ENCODE measurements around the gene CFAP410. TPM values are rescaled to one million over a fixed set of nuclear protein-coding genes. Genes with fewer than 3 reads are reported as not detected.
A peak's percentile ranks its signal among the peaks of the same experiment; 100 is the strongest.

The CFAP410 gene
- total and polyA plus RNA-seq, 11 donors = 10.4 to 31.6 (median 16.4) TPM

- DNase-seq = no peak
- peaks cover 0 to 45% (median 28%) of the 10 kb centered on the region in 12 donors for H3K4me1 ChIP-seq
- no peak for ATAC-seq
- no peak overlapping the region for H3K27ac ChIP-seq
- TF ChIP-seq, protein P1, sequence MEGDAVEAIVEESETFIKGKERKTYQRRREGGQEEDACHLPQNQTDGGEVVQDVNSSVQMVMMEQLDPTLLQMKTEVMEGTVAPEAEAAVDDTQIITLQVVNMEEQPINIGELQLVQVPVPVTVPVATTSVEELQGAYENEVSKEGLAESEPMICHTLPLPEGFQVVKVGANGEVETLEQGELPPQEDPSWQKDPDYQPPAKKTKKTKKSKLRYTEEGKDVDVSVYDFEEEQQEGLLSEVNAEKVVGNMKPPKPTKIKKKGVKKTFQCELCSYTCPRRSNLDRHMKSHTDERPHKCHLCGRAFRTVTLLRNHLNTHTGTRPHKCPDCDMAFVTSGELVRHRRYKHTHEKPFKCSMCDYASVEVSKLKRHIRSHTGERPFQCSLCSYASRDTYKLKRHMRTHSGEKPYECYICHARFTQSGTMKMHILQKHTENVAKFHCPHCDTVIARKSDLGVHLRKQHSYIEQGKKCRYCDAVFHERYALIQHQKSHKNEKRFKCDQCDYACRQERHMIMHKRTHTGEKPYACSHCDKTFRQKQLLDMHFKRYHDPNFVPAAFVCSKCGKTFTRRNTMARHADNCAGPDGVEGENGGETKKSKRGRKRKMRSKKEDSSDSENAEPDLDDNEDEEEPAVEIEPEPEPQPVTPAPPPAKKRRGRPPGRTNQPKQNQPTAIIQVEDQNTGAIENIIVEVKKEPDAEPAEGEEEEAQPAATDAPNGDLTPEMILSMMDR (IDR thresholded peaks at IDR 0.05) = no peak
- TF ChIP-seq POLR2A (IDR thresholded peaks at IDR 0.05) = no peak
- no peaks in the 10 kb centered on the region for H3K9me3 ChIP-seq
- H3K27me3 ChIP-seq = no peaks in the 10 kb centered on the region
- intact Hi-C loops (cut with DNase I) = loop anchor here in 3 of 10 donors (2.0 to 10.0 kb wide), 5 partner anchors 20 to 512 kb away; no protein-coding TSS in a partner anchor
- 78 to 89% (median 85%) methylated on average over 15 to 21 of the region's 21 CpGs for WGBS, 4 donors
- no peak overlapping the region for H3K4me3 ChIP-seq
- peaks cover 0 to 62% (median 21%) of the 10 kb centered on the region in 9 donors for H3K36me3 ChIP-seq
Measured at GRCh38 chr21:44306936-44307704, 32.1 kb downstream of the CFAP410 start.

DNA sequence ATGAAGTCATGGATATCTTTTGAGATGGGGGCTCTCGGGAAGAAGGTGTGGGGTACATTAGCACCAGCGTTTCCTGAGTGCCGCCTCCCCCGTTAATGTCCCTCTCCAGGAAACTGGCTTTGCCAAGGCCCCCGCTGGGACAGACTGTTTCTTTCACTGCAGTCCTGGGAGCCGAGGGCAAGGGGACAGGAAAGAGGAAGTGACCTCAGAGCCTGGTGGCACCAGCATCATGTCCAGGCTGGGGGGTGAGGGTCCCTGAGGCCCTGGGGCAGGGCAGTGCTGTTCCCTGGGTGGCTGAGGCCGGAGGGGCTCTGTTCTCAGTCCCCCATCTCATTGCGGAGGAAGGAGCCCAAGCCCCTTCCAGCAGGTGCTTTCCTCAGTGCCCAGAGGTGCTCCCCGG lies 33.5 kb downstream of the CFAP410 start:
- DNase-seq (no peak), ATAC-seq (no peak)
- peaks cover 0 to 60% (median 41%) of the 10 kb centered on the region in 12 donors for H3K4me1 ChIP-seq
- no peaks in the 10 kb centered on the region for H3K9me3 ChIP-seq
- WGBS, 4 donors = 66 to 77% (median 70%) methylated on average over 4 to 9 of the region's 9 CpGs
- H3K27me3 ChIP-seq = no peaks in the 10 kb centered on the region
- intact Hi-C loops (cut with DNase I) = loop anchor here in 3 of 10 donors (2.0 to 10.0 kb wide), 5 partner anchors 21 to 511 kb away; no protein-coding TSS in a partner anchor
- peaks cover 0 to 47% (median 7%) of the 10 kb centered on the region in 9 donors for H3K36me3 ChIP-seq
- H3K27ac ChIP-seq = peak overlapping the region in 2 of 12 donors; percentile 9 to 30
- TF ChIP-seq, protein P1 (IDR thresholded peaks at IDR 0.05) = no peak
- no peak for TF ChIP-seq POLR2A (IDR thresholded peaks at IDR 0.05)
- no peak overlapping the region for H3K4me3 ChIP-seq

GRCh38 chr21:44304877-44305293 lies 34.3 kb downstream of the CFAP410 start:
- Histone ChIP-seq H3K9me3 (no peaks in the 10 kb centered on the region), H3K36me3 (peaks cover 0 to 39% (median 6%) of the 10 kb centered on the region in 9 donors), H3K27ac (peak overlapping the region in 1 of 12 donors; percentile 9), H3K27me3 (no peaks in the 10 kb centered on the region), H3K4me3 (no peak overlapping the region), H3K4me1 (peaks cover 0 to 61% (median 42%) of the 10 kb centered on the region in 12 donors)
- TF ChIP-seq, protein P1 (IDR thresholded peaks at IDR 0.05) = peak; percentile 32 to 68 (median 56)
- no peak for TF ChIP-seq POLR2A (IDR thresholded peaks at IDR 0.05)
- DNase-seq (no peak), ATAC-seq (peak in 3 of 4 donors; percentile 39 to 49 (median 44))
- 56 to 59% (median 56%) methylated on average over 6 to 8 of the region's 8 CpGs; no CpG with 5 or more reads in 1 of the 4 donors for WGBS, 4 donors
- intact Hi-C loops (cut with DNase I) = loop anchor here in 3 of 10 donors (10.0 kb wide), 4 partner anchors 250 to 510 kb away; no protein-coding TSS in a partner anchor

GRCh38 chr21:44304011-44304616 lies 35.1 kb downstream of the CFAP410 start:
- Histone ChIP-seq H3K4me3 (no peak overlapping the region), H3K27me3 (no peaks in the 10 kb centered on the region), H3K36me3 (peaks cover 0 to 32% (median 6%) of the 10 kb centered on the region in 9 donors), H3K27ac (peak overlapping the region in 6 of 12 donors; percentile 2 to 61 (median 22)), H3K9me3 (no peaks in the 10 kb centered on the region), H3K4me1 (peaks cover 0 to 67% (median 47%) of the 10 kb centered on the region in 12 donors)
- ATAC-seq = no peak
- intact Hi-C loops (cut with DNase I) = loop anchor here in 3 of 10 donors (10.0 kb wide), 4 partner anchors 249 to 509 kb away; no protein-coding TSS in a partner anchor
- no peak for DNase-seq
- no peak for TF ChIP-seq POLR2A (IDR thresholded peaks at IDR 0.05)
- TF ChIP-seq, protein P1 (IDR thresholded peaks at IDR 0.05) = no peak
- 38 to 71% (median 61%) methylated on average over 8 to 16 of the region's 16 CpGs for WGBS, 4 donors

All from heart left ventricle (tissue), 16 donors.